ENCODE results near the gene SBK3.
A peak's percentile ranks its signal among the peaks of the same experiment; 100 is the strongest.

The SBK3 gene

DNA sequence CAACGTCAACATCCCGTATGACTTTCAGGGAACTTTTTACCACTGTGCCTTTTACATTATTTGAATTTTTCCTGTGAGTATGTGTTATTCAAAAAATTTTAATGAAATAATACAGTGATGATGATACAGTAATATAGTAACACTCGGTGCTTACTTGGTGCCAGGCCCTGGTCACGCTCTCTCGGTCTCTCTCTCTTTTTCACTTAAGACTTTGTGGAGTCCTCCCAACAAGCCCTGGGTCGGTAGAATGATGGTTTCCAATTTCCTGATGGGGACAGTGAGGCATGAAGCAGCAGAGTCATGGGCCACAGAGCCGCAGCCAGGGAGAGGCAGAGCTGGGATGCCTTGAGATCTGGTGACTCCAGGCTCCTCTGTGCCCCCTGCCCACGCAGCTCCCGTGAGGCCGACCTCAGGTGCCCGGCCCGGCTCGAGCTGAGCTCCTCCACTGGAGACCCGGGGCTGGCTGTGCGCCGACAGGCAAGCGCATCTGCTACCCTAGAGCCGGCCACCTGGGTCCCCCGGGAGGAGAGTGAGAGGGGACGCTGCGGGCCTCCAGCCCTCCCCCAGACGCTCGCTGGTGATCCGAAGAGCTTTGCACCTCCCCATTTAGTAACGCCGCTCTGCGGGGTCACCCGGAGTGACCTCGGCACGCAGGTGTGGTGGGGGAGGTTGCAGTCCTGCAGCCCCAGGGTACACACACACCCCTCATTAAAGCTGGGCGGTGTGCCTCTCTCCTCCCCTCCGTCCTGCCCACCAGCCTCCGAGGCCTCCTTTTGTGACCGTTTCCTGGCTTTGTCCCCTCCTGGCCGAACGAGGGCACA lies 4.4 kb upstream of the SBK3 start:
- Histone ChIP-seq H3K27me3 (ENCODE audit: control insufficient read depth, insufficient read depth, low read length) (no peaks in the 10 kb centered on the region), H3K9me3 (ENCODE audit: control insufficient read depth, insufficient read depth, low read length) (no peaks in the 10 kb centered on the region), H3K36me3 (ENCODE audit: control insufficient read depth, insufficient read depth, low read length) (no peaks in the 10 kb centered on the region), H3K4me3 (ENCODE audit: low read depth, low read length) (peak overlapping the region; percentile 59), H3K27ac (ENCODE audit: low read depth, low read length) (peak overlapping the region; percentile 52), H3K4me1 (ENCODE audit: control insufficient read depth, insufficient read depth, low read length) (peaks cover 26% of the 10 kb centered on the region), H3K9ac (ENCODE audit: low read depth, low read length) (peak overlapping the region; percentile 58)

DNA sequence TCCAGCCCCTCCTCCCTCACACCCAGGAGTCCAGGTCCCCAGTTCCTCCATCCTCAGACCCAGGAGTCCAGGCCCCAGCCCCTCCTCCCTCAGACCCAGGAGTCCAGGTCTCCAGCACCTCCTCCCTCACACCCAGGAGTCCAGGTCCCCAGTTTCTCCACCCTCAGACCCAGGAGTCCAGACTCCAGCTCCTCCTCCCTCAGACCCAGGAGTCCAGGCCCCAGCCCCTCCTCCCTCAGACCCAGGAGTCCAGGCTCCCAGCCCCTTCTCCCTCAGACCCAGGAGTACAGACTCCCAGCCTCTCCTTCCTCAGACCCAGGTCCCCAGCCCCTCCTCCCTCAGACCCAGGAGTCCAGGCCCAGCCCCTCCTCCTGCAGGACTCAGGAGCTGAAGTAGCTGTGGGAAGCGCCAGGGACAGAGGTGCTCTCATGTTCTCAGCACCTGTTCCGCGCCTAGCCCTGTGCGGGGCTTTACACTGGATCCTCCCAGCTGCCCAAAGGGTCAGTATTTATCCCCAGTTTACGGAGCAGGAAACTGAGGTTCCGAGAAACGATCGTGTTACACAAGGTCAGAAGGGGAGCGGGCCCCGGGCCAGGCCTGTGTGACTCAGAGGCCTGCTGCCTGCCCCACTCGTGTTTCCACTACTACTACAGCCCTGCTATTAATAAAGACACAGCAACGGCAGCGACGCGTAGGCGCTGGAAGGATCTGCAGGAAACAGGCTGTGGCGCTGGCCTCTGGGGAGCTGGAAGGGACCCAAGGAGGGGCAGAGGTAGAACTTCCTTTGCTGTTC lies 1.7 kb upstream of the SBK3 start:
- Histone ChIP-seq H3K27me3 (ENCODE audit: control insufficient read depth, insufficient read depth, low read length) (no peaks in the 10 kb centered on the region), H3K4me3 (ENCODE audit: low read depth, low read length) (no peak overlapping the region), H3K4me1 (ENCODE audit: control insufficient read depth, insufficient read depth, low read length) (peaks cover 13% of the 10 kb centered on the region; the same call in 1 of the 2 replicates), H3K27ac (ENCODE audit: low read depth, low read length) (no peak overlapping the region), H3K9ac (ENCODE audit: low read depth, low read length) (no peak overlapping the region), H3K9me3 (ENCODE audit: control insufficient read depth, insufficient read depth, low read length) (no peaks in the 10 kb centered on the region), H3K36me3 (ENCODE audit: control insufficient read depth, insufficient read depth, low read length) (no peaks in the 10 kb centered on the region)

DNA sequence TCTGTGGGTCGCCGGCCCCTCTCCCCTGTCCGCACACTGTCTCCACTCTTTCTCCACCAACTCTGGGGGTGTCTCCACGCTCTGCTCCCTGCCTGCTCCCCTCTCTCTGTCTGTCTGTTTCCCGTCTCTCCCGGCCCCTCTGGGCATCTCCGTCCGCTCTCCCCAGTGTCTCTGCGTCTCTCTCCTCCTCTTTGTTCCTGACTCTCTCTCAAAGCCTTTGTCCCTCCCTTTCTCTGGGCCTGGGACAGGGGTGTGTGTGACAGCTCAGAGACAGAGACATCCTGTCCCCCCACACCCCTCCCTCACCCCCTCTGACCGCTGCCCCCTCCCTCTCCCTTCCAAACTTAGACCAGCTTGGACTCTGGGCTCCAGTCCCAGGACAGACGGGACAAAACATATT lies 668 bp upstream of the SBK3 start:
- H3K36me3 ChIP-seq (ENCODE audit: control insufficient read depth, insufficient read depth, low read length) = no peaks in the 10 kb centered on the region
- H3K27me3 ChIP-seq (ENCODE audit: control insufficient read depth, insufficient read depth, low read length) = no peaks in the 10 kb centered on the region
- peaks cover 13% of the 10 kb centered on the region; the same call in 1 of the 2 replicates for H3K4me1 ChIP-seq (ENCODE audit: control insufficient read depth, insufficient read depth, low read length)
- no peak overlapping the region for H3K9ac ChIP-seq (ENCODE audit: low read depth, low read length)
- no peak overlapping the region for H3K4me3 ChIP-seq (ENCODE audit: low read depth, low read length)
- no peak overlapping the region for H3K27ac ChIP-seq (ENCODE audit: low read depth, low read length)
- no peaks in the 10 kb centered on the region for H3K9me3 ChIP-seq (ENCODE audit: control insufficient read depth, insufficient read depth, low read length)

DNA sequence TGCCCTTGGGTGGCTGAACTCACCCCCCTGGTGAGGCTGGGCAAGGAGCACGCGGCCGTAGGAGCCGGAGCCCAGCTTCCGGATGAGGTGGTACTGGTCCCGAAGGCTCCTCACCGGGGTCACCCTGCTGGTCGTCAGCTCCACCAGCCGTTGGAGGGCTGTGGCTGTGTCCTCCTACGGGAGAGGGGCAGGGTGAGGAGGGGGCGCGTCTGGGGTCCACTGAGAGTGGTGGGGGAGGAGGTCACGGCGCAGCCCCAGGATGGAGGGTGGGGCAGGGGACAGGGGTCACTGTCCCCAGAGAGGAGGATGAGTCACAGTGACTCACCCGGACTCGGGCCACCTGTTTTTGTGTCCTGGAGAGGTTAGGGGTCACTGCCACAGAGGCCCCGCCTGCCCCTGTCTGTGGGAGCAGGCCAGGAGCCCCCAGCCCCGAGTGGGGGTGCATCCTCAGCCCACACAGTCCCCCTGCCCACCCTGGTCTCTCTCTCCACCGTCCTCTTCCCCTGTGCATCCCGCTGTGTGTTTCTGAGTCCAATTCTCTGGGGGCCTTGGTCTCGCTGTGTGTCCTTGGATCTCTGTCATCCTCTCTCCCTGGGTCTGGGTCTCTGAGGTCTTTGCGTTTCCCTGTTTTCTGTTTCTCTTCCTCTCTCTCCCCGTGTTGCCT lies 435 bp downstream of the SBK3 start:
- Histone ChIP-seq H3K4me1 (ENCODE audit: control insufficient read depth, insufficient read depth, low read length) (peaks cover 9% of the 10 kb centered on the region; the same call in 1 of the 2 replicates), H3K9ac (ENCODE audit: low read depth, low read length) (no peak overlapping the region), H3K9me3 (ENCODE audit: control insufficient read depth, insufficient read depth, low read length) (no peaks in the 10 kb centered on the region), H3K4me3 (ENCODE audit: low read depth, low read length) (no peak overlapping the region), H3K27ac (ENCODE audit: low read depth, low read length) (no peak overlapping the region), H3K36me3 (ENCODE audit: control insufficient read depth, insufficient read depth, low read length) (no peaks in the 10 kb centered on the region), H3K27me3 (ENCODE audit: control insufficient read depth, insufficient read depth, low read length) (no peaks in the 10 kb centered on the region)

DNA sequence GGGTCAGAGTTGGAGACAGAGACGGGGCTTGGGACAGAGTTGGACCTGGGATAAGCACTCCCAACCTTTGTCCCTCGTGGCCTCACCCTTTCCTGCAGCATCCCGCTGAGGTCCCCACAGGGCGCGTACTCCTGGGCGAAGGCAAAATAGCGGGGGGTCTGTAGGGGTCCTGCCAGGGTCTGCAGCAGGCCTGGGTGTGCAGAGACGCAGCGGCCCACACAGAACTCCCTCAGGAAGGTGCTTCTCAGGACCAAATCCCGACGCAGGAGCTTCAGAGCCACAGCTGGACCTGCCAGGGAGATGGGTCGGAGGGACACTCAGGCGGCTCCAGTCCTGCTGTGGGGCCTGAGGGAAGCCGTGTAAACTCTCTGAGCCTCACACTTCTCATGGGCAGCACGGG lies 1.3 kb downstream of the SBK3 start:
- Histone ChIP-seq H3K27me3 (ENCODE audit: control insufficient read depth, insufficient read depth, low read length) (no peaks in the 10 kb centered on the region), H3K27ac (ENCODE audit: low read depth, low read length) (no peak overlapping the region), H3K9me3 (ENCODE audit: control insufficient read depth, insufficient read depth, low read length) (no peaks in the 10 kb centered on the region), H3K4me3 (ENCODE audit: low read depth, low read length) (no peak overlapping the region), H3K4me1 (ENCODE audit: control insufficient read depth, insufficient read depth, low read length) (peaks cover 4% of the 10 kb centered on the region; the same call in 1 of the 2 replicates), H3K36me3 (ENCODE audit: control insufficient read depth, insufficient read depth, low read length) (no peaks in the 10 kb centered on the region), H3K9ac (ENCODE audit: low read depth, low read length) (no peak overlapping the region)

DNA sequence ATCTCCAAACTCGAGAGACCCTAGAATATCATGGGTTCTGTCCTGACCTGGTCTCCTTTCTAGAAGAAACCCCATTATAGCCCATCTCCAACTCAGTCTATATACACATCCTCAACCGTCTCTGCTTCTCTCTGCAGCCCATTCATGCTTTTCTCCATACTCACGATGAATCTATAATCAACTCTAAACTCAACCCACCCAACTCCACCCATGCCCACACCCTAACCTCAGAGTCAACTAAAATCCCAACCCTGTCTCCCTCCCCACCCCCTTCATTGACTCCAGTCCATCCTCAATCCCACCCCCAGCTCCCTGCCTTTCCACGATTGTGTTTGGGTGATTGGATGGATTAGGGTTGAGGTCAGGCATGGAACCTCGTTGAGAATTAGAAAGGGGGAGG lies 1.8 kb downstream of the SBK3 start:
- Histone ChIP-seq H3K9me3 (ENCODE audit: control insufficient read depth, insufficient read depth, low read length) (no peaks in the 10 kb centered on the region), H3K27ac (ENCODE audit: low read depth, low read length) (no peak overlapping the region), H3K27me3 (ENCODE audit: control insufficient read depth, insufficient read depth, low read length) (no peaks in the 10 kb centered on the region), H3K4me1 (ENCODE audit: control insufficient read depth, insufficient read depth, low read length) (peaks cover 4% of the 10 kb centered on the region; the same call in 1 of the 2 replicates), H3K9ac (ENCODE audit: low read depth, low read length) (no peak overlapping the region), H3K4me3 (ENCODE audit: low read depth, low read length) (no peak overlapping the region), H3K36me3 (ENCODE audit: control insufficient read depth, insufficient read depth, low read length) (no peaks in the 10 kb centered on the region)

DNA sequence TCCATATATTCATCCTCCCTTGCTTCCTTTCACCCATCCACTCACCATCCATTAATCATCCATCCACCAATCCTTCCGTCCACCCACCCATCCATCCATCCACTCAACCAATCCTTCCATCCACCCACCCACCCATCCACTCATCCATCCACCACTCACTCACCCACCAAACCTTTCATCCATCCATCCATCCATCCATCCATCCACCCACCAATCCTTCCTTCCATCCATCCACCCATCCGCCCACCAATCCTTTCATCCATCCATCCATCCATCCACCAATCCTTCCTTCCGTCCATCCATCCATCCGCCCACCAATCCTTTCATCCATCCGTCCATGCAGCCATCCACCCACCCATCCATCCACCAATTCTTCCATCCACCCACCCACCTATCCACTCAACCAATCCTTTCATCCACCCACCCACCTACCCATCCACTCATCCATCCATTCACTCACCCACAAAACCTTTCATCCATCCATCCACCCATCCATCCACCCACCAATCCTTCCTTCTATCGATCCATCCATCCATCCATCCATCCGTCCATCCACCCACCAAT lies 3.0 kb downstream of the SBK3 start:
- no peaks in the 10 kb centered on the region for H3K9me3 ChIP-seq (ENCODE audit: control insufficient read depth, insufficient read depth, low read length)
- peaks cover 8% of the 10 kb centered on the region for H3K4me1 ChIP-seq (ENCODE audit: control insufficient read depth, insufficient read depth, low read length)
- H3K27ac ChIP-seq (ENCODE audit: low read depth, low read length) = no peak overlapping the region
- H3K4me3 ChIP-seq (ENCODE audit: low read depth, low read length) = no peak overlapping the region
- H3K27me3 ChIP-seq (ENCODE audit: control insufficient read depth, insufficient read depth, low read length) = no peaks in the 10 kb centered on the region
- H3K36me3 ChIP-seq (ENCODE audit: control insufficient read depth, insufficient read depth, low read length) = no peaks in the 10 kb centered on the region
- no peak overlapping the region for H3K9ac ChIP-seq (ENCODE audit: low read depth, low read length)

DNA sequence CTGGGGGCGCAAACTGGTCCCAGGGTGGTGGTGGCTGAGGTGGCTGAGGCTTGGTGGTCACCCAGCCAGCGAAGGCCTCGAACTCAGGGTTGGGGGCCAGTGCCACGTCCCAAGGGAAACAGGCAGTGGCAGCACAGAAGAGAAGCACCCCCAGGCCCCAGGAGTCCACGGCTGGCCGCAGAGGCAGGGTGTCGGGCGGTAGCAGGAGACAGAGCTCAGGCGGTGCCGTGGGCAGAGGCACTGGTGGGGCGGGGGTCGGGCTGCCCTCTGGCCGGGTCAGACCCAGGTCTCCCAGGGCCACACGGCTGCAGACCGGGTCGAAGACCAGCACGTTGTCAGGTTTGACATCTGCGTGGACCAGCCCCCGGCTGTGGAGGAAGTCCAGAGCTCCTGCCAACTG lies 4.3 kb downstream of the SBK3 start:
- Histone ChIP-seq H3K4me3 (ENCODE audit: low read depth, low read length) (no peak overlapping the region), H3K27ac (ENCODE audit: low read depth, low read length) (no peak overlapping the region), H3K9me3 (ENCODE audit: control insufficient read depth, insufficient read depth, low read length) (no peaks in the 10 kb centered on the region), H3K4me1 (ENCODE audit: control insufficient read depth, insufficient read depth, low read length) (peaks cover 4% of the 10 kb centered on the region), H3K36me3 (ENCODE audit: control insufficient read depth, insufficient read depth, low read length) (no peaks in the 10 kb centered on the region), H3K27me3 (ENCODE audit: control insufficient read depth, insufficient read depth, low read length) (no peaks in the 10 kb centered on the region), H3K9ac (ENCODE audit: low read depth, low read length) (no peak overlapping the region)

DNA sequence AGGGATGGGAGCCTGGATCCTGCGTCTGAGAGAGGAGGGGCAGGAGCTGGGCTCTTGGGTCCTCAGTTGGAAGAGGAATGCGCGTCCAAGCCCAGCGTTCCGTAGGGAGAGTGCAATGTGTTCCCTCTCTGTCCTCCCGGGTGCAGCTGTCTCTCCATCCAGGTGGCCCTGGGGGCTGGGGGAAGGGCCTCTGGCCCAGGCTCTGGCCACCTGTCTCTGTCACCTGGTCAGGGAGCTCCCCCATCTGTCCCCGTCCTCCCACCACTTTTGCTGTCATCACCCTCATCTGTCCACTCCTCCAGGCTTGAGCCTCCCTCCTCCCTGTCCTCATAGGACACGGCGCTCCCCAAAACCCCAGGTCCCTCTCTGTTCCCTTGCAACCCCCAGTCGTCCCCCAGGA lies 4.7 kb downstream of the SBK3 start:
- Histone ChIP-seq H3K27ac (ENCODE audit: low read depth, low read length) (no peak overlapping the region), H3K4me3 (ENCODE audit: low read depth, low read length) (no peak overlapping the region), H3K27me3 (ENCODE audit: control insufficient read depth, insufficient read depth, low read length) (no peaks in the 10 kb centered on the region), H3K9me3 (ENCODE audit: control insufficient read depth, insufficient read depth, low read length) (no peaks in the 10 kb centered on the region), H3K36me3 (ENCODE audit: control insufficient read depth, insufficient read depth, low read length) (no peaks in the 10 kb centered on the region), H3K9ac (ENCODE audit: low read depth, low read length) (no peak overlapping the region), H3K4me1 (ENCODE audit: control insufficient read depth, insufficient read depth, low read length) (peaks cover 4% of the 10 kb centered on the region)

DNA sequence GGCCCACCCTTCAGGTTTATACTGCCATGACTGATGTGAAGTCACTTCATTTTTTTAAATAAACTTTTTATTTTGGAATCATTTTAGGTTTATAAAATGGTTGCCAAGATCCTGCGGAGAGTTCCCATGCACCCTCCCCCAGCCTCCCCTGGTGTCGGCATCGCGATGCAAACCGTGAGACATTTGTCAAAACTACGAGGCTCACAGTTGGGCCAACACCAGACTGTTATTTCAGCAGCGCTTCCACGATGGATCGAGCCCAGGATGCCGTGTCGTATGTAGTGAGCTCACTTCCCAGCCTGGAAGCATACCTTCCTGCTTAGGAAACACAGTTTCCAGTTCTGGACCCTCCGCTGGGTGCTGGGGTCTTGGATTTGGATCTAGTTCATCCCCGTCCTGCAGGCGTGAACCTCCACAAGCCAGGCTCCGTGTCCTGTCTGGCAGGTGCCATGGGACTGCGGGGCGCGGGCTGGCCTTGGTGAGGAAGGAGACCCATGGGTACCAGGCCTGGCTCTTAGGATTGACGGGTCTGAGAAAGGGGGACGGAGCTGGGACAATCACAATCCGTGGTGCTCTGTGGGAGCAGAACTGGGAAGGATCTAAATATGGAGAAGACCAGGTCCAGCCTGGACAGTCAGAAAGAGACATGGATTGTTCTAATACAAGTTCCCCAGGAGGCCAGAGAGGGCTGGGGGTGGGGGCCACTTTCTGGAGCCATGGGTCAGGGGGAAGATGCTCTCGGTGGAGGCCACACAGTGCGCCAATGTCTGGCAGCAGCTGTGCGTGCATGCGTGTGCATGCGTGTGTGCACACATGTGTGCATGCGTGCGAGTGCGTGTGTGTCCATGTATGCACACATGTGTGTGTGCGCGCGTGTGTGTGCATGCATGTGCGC lies 6.0 kb downstream of the SBK3 start:
- H3K4me3 ChIP-seq (ENCODE audit: low read depth, low read length) = no peak overlapping the region
- H3K9ac ChIP-seq (ENCODE audit: low read depth, low read length) = no peak overlapping the region
- H3K36me3 ChIP-seq (ENCODE audit: control insufficient read depth, insufficient read depth, low read length) = no peaks in the 10 kb centered on the region
- no peaks in the 10 kb centered on the region for H3K27me3 ChIP-seq (ENCODE audit: control insufficient read depth, insufficient read depth, low read length)
- H3K9me3 ChIP-seq (ENCODE audit: control insufficient read depth, insufficient read depth, low read length) = no peaks in the 10 kb centered on the region
- H3K4me1 ChIP-seq (ENCODE audit: control insufficient read depth, insufficient read depth, low read length) = peaks cover 4% of the 10 kb centered on the region
- peak overlapping the region; percentile 3 for H3K27ac ChIP-seq (ENCODE audit: low read depth, low read length)

Data from HUES48 (cell line).